HG03135 (cell line): Measurements from ENCODE around the gene TRAPPC13.
"Not testable (repeated sequence)": the region's sequence is repeated elsewhere in the genome, so short reads cannot be mapped to it uniquely, and the experiment has no call there.

Experiments
- ATAC-seq: cut with Tn5 transposase; IDR thresholded peaks from one replicate; pipeline ENCODE4 v1.9.1; 2021; ENCODE audit warnings: mild to moderate bottlenecking, moderate library complexity; ENCODE audit not compliant: unreplicated experiment

Gene TRAPPC13

GRCh38 chr5:65674749-65675148 is 49.9 kb downstream of the TRAPPC13 start:
- ATAC-seq: no peak

DNA sequence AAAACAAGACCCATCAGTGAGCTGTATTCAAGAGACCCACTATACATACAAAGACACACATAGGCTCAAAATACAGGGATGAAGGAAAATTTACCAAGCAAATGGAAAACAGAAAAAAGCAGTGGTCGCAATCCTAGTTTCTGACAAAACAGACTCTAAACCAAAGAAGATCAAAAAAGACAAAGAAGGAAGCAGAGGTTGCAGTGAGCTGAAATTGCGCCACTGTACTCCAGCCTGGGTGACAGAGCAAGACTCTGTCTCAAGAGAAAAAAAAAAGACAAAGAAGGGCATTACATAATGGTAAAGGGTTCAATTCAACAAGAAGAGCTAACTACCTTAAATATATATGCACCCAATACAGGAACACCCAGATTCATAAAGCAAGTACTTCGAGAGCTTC is 51.2 kb downstream of the TRAPPC13 start:
- ATAC-seq: not testable (repeated sequence)

DNA sequence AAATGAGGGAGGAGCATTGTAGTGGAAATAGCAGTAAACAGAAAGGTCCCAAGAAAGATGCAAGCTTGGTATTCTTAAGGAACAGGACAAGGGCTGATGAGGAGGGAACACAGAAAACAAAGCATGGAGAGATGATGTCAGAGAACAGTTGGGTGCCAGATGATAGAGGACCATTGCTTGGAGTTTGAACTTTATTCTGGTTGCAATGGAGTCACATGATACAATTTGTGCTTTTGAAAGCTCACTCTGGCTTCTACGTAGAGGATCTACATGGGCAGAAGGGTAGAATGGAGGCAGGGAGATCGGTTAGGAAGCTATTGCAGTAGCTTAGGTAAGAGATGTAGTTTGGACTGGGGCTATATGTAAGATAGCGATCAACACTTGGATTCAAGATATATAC is 57.3 kb downstream of the TRAPPC13 start:
- no peak for ATAC-seq

DNA sequence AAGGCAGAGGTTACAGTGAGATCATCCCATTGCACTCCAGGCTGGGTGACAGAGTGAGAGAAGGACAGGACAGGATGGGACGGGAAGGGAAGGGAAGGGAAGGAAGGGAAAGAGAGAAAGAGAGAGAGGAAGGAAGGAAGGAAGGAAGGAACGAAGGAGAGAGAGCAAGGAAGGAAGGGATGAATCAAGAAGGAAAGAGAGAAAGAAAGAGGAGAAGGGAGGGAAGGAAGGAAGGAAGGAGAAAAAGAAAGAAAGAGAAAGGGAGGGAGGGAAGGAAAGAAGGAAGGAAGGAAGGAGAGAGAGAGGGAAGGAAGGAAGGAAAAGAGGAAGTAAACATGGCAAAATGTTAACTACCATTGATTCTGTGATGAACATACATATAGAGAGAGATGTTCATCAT is 68.3 kb downstream of the TRAPPC13 start:
- ATAC-seq: no peak

- no peak for ATAC-seq
Measured at GRCh38 chr5:65695162-65695755, 70.4 kb downstream of the TRAPPC13 start.

DNA sequence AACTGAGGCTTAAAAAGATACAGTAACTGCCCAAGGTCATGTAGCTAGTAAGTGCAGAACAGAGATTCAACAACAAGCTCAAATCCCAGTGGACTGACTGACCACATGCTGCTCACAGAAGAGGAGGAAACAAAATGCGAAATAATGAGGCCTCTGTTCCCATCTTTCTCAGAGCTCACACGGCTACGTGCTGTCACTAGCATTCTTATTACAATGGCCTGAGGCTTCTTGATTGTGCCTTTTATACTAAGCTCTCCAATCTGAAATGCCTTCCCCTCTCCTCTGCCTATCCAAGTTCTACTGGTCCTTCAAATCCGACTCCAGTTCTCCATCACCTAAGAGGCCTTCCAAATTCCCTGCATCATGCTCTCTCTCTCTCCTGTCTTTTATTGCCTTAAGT is 71.1 kb downstream of the TRAPPC13 start:
- no peak for ATAC-seq

GRCh38 chr5:65696892-65697291 is 72.1 kb downstream of the TRAPPC13 start:
- no peak for ATAC-seq

GRCh38 chr5:65699338-65699737 is 74.5 kb downstream of the TRAPPC13 start:
- ATAC-seq: peak; percentile 65

DNA sequence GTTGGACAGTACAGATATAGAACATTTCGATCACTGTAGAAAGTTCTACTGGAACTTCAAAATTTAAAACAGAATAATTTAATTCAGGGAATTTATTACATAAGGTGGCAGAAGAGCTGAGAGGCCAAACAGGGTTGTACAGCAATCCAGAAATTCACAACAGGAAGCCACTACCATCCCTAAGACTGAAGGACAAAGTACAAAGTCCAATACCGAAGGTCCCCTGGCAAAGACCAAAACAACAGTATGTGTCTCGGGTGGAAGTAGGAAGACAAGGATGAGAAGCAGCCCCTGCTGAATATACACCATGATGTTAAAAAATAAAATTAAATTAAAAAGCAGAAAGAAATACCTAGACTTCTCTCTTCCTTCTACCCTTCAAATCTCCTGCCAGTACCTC is 77.2 kb downstream of the TRAPPC13 start:
- no peak for ATAC-seq

DNA sequence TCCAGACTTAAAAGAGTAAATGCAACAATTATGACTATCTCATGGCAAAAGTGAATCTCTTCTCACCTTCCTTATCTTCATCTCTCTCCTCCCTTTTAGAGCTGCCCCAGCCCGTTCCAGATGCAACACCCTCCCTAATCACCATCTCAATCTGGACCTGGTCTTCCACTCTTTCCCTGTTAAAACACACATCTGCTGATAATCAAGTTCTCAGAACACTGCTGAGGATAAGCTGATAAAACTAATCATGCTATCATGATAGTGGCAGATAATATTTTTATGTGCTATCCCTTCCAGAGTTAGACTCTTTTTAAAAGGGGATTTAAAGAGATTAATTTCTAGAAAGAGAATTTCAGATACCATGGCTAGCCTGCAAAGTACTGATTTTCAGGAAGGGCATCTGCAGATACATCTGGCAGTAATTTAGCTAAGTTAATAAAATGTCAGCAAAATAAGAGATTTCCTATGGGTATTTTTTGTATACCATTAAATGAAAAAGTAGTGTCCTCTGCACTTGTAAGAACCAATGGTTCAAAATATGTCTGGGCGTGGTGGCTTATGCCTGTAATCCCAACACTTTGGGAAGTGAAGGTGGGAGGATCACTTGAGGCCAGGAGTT is 79.9 kb downstream of the TRAPPC13 start:
- ATAC-seq: no peak

GRCh38 chr5:65707663-65708062 is 82.8 kb downstream of the TRAPPC13 start:
- ATAC-seq: no peak

- no peak for ATAC-seq
Measured at GRCh38 chr5:65708145-65708544, 83.3 kb downstream of the TRAPPC13 start.
